PFSK-1 (cell line): Measurements from ENCODE around the gene CARD19.

Source experiments
- FOXP2 ChIP-seq: optimal IDR thresholded peaks from 2 replicates; pipeline ENCODE3; 2011; ENCODE audit warnings: borderline replicate concordance, control low read depth, inconsistent platforms; ENCODE audit not compliant: insufficient read depth; ENCODE audit errors: extremely low read length, extremely low read depth
- POLR2AphosphoS5 ChIP-seq: IDR thresholded peaks from 2 replicates; pipeline ENCODE4 v1.6.1; 2012; ENCODE audit warnings: low read depth, mild to moderate bottlenecking, control low read depth, low read length, moderate library complexity
- REST ChIP-seq, 2 experiments: IDR thresholded peaks; 2 replicates each; pipeline versions ENCODE4 v1.6.1 to v1.8.0; 2011 to 2012; ENCODE audit warnings: low read depth in 2 of 2, low read length in 2 of 2, control low read depth in 1 of 2, inconsistent platforms in 1 of 2, mild to moderate bottlenecking in 1 of 2, moderate library complexity in 1 of 2; ENCODE audit not compliant: insufficient read depth in 1 of 2
- SIN3A ChIP-seq: IDR thresholded peaks from 2 replicates; pipeline ENCODE4 v1.6.1; 2012; ENCODE audit warnings: mild to moderate bottlenecking, low read length, moderate library complexity, borderline replicate concordance; ENCODE audit not compliant: insufficient read depth
- TAF1 ChIP-seq: IDR thresholded peaks from 2 replicates; pipeline ENCODE4 v1.6.1; 2012; ENCODE audit warnings: low read length, control low read depth, borderline replicate concordance; ENCODE audit not compliant: insufficient read depth

CARD19 gene

DNA sequence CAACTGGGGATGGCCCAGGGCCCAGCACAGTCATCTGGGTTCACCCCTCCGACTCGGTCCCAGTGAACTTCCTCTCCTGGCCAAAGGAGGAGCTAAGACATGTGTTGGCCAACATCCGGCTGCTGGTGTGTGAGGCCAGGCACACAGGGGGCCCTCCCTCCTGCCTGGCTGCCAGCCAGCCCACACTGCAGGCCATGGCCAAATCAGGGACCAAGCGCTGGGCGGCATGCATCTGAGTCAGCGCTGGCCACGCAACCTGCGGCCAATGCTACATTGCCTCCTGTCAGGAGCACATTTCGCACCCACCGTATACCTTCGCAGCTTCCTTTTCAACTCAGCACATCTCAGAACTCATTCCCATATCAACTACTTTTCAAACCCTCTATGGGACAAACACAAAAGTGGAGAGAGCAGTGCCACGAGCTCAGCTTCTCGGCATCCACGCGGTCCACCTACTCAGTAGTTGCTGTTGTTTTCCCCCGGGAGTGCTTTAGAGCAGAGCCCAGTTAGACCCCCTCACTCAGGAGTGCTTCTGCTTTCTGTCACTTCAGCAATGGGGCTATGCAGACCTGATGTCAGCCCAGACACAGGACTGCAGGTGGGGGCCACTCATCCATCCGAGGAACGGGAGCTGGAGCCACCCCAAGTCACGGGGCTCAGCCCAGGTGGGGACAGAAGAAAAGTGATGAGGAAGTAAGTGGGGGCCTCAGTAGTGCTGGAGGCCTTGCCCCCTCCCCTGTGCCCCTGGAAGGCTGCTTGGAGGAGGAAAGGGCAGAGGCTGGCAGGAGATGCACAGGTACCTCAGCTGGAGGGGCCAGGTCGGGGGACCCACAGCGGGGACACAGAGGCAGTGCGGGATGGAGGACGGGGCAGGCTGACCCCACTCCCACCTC is 24.2 kb downstream of the CARD19 start:
- TF ChIP-seq POLR2AphosphoS5 = peak; percentile 62
- no peak for TF ChIP-seq SIN3A

DNA sequence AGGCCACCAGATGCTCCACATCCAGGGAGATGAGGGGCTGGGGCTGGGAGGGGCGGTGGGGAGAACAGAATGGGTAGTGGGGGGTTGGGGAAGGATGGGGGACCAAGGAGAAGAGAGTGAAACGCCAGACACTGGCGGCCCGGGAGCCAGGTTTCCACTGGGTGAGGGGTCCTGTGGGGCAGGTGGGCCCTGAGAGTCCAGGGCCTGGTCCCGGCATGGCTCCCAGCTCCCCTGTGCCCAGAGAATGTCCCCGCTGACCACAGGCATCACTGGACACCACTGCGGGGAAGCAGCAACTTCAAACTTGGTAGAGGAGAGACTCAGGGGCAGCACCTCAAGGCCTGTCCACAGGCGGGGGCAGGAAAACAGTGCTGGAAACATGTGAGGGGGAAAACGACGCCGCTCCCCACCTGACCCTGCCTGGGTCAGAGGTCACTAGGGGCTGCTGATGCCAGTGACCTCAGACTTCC is 24.9 kb downstream of the CARD19 start:
- TF ChIP-seq REST (IDR thresholded peaks at IDR 0.05; ENCODE audit: insufficient read depth in 1 of 2, low read depth in 2 of 2, low read length in 2 of 2) (no peak), TAF1 (no peak), FOXP2 (no peak), SIN3A (no peak), POLR2AphosphoS5 (no peak)

GRCh38 chr9:93121316-93122241 is 25.6 kb downstream of the CARD19 start:
- TF ChIP-seq SIN3A (no peak), TAF1 (no peak), POLR2AphosphoS5 (no peak), FOXP2 (no peak), REST (IDR thresholded peaks at IDR 0.05; ENCODE audit: insufficient read depth in 1 of 2, low read depth in 2 of 2, low read length in 2 of 2) (no peak)

DNA sequence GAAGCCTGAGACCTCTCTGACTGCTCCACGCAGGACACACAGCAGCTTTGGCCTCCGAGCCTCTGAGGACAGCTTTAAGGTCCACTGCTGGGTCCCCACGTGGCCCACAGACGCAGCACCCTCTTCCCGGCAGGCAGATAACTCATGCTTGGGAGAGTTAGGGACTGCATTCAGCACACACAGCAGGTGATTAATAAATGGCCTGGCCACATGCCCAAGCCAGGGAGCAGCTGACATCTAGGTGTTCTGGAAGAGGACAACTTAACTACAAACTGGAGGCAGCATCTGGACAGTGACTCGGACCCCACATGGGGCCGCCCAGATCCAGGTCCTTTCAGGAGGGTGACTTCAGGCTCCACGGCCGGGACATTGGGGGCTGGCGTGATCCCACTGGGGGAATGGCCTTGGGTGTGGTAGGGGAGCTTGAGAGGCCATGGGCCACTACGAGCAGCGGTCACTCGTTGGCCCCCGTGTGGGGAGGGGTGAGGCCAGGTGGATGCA is 26.8 kb downstream of the CARD19 start:
- TF ChIP-seq POLR2AphosphoS5 (no peak), SIN3A (no peak), FOXP2 (no peak), REST (IDR thresholded peaks at IDR 0.05; ENCODE audit: insufficient read depth in 1 of 2, low read depth in 2 of 2, low read length in 2 of 2) (no peak), TAF1 (no peak)

DNA sequence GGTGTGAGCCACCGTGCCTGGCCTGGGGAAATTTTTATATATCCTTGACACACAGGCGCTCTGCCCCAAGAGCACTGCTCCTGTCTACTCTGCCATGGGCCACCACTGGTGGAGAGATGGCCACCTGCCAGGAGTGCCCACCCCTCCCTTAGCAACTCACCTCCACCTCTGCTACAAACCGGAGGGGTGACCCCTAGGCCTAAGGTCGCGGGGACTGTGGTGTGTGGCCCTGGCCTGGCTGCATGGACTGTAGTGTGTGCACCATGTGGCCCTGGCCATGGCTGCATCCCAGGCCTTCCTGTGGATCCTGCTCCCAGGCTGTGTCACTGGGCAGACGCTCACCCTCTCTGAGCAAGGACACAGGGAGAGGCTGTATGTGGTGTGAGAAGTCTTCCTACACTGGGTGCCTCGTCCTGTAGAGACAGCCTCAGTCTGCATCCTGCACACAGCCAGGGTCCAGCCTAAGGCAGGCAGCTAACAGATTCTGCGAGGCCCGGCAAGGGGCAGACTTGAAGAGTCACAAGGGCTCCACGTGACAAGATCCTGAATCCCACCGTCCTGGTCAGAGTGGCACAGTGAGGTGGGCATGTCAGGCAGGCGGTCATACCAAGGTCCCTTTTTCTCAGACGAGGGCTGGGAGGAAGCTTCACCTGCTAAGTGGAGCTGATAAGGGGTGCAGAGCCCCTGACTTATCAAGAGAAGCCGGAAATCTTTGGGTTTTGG is 27.7 kb downstream of the CARD19 start:
- TF ChIP-seq POLR2AphosphoS5 (no peak), REST (IDR thresholded peaks at IDR 0.05; ENCODE audit: insufficient read depth in 1 of 2, low read depth in 2 of 2, low read length in 2 of 2) (no peak), FOXP2 (no peak), TAF1 (no peak), SIN3A (no peak)
